HG03378 (cell line): Measurements from ENCODE around the gene RERE.
A peak's percentile ranks its signal among the peaks of the same experiment; 100 is the strongest.

ENCODE experiments used
- ATAC-seq: cut with Tn5 transposase; IDR thresholded peaks from one replicate; pipeline ENCODE4 v1.9.1; 2021; ENCODE audit warnings: mild to moderate bottlenecking, moderate library complexity; ENCODE audit not compliant: unreplicated experiment

Gene RERE

DNA sequence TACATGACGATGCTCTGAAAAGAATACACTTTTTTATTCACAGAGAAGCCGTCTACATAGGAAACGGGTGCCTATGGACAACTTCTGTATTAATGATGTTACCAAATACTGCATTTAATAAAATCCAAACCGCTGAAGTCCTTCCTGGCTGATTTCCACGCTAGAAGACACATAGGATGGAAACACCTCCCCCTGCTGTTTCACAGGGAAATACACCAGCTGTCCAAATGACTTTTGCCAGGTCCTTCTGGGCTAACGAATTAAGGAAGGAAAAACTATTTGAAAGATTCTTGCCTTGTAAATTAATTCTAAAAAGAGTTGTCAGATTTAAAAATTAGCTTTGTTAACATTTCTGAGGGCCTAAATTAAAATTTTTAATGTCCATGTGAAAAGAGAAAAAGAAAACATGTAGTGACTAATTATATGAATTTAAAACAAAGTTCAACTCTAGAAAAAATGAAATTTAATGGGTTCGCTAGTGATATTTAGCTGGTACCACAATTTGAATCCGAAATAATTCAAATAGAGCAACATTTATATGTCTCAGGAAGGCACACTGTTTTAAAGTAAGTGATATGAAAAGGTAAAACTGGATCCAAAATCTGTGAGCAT lies 146.0 kb downstream of the RERE start:
- ATAC-seq = no peak

DNA sequence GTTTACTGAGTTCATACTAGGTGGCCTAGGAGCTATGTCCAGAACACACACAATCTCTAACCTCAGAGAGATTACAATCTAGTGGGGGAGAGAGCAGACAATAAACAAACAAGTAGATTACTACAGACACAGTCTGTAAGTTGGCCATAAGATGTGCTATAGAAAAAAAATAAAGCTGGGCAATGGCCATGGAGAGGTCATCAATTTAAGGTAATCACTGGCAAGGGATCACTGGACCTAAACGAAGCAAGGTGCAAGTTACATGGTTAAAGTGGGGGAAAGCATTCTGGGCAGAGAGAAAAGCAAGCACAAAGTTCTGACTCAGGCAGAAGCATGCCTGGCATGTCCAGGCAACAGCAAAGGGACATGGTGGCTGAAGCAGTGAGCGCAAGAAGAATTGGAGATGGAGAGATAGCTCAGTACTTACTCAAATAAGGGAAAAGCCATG lies 147.0 kb downstream of the RERE start:
- no peak for ATAC-seq

DNA sequence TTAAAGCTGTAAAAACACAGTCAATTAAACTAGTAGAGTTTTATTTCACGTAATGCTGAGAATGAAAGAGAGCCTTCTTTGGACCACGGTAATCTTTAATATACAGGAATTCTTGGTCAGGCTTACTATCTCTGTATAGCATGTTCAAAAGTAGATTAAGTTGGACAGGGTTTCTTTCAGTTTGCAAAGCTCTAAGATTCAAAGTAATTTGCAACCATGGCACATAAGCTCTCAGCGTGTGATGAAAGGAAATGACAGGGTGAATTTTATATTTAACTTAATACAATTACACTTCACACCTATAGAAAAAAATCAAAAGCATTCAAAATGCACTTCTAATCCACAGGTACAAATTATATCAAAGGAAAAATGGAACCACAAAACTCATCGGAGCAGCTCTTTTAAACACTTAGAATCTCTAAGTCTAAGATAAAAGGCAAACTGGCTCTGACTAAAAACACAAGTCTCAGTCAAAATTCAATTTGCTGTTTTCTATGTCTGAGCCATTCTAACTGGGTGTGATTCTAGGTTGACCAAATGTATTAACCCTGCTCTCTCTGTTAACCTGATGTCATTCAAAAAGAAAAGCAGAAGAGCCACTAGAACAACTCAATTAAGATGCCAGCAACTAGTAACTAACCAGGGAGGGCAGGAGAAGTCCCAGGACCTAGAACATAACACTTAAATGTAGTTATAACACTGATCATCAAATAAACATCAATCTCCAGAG lies 147.7 kb downstream of the RERE start:
- no peak for ATAC-seq

DNA sequence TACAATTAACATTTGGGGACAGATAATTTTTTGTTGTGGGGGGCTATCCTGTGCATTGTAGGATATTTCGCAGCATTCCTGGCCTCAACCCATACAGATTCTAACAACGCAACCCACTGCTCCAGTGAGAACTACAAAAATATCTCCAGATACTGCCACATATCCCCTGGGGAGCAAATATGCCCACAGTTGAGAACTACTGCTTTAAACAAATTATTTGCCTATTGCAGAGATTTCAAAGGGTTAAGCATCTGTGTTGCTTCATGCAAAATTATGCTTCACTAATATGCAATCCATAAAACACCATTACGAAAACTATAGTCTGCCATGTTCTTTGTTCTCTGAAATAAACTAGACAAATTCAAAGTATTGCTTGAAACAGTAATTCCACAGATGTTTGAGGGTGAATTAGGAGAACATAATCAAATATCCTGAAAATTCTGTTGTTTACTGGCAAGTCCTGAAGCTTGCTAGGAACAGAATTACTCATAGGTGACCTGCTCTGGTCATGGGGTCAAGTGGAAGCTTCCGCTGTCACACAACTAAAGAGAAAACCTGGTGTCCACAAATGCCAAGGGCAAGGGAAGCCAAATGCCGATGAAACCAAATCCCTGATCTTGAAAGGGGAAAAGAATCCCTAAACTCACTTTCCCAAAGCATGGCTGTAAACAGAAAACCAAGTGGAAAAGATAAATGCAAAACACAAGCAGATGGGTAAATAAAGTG lies 149.4 kb downstream of the RERE start:
- ATAC-seq = no peak

DNA sequence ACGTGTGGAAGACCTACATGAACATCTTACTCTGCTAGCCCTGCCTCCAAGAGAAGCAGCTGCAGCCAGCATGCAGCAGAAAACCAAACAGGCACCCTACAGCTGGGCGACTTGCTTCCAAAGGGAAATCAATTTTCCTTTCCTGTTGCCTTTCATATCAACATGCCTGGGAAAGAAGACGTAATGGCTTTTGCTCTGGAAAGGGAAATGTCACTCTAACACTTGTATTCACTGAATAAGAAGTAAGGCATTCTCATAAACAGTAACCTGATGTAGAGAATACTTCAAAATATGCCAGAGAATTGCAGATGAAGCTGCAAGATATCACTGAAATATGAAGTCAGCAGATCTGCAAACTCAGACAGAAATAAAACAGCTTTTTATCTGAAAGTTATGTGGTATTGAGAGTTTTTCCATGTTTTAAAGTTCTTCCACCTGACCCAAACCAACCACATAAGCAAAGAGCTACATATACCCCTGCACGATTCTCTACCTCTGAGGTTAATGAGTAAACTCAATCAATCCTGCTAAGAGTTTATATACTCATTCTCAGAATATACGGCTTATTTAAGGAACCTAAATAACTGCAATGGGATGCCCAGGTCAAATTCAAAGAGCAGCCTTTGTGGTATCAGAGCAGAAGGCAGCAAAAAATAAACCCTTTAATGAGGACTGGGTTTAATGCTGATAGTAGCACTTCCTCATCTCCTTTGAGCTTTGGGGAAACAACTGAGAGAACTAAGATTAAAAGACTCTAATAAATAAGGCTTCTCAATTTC lies 150.9 kb downstream of the RERE start:
- ATAC-seq = no peak

DNA sequence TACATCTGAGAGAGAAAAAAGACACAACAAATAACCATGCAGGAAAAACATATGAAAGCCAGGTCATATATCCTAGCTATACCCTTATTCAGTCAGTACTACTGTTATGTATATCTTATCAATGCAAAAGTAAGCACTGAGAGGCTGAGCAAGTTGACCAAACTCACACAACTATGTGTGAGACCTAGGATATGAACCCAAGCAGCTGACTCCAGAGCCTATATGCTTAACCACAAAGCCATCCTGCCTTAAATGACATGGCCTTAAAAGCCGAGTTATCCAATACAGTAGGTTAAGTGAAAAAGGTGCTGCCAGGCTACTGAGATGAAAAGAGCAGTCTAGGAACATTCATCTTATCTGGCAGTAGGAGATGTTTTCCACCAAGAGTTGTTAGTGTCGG lies 151.6 kb downstream of the RERE start:
- ATAC-seq = no peak

DNA sequence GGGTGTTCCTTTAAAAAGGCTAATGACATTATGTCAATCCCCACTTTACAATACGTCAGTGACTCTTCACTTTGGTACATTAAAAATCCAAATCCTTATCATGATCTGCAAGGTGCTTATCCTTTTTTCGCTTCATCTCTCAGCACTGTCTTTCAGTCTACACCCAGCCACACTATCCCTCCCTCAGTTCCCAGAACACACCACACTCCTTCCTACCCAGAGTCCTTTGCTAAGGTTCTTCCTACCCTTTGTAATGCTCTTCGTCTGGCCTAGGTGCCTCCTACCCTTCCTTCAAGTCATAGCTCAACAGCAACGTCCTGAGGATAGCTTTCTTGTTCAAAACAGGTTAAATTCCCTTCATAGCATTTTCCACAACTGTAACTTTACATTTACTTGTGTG lies 152.6 kb downstream of the RERE start:
- no peak for ATAC-seq

DNA sequence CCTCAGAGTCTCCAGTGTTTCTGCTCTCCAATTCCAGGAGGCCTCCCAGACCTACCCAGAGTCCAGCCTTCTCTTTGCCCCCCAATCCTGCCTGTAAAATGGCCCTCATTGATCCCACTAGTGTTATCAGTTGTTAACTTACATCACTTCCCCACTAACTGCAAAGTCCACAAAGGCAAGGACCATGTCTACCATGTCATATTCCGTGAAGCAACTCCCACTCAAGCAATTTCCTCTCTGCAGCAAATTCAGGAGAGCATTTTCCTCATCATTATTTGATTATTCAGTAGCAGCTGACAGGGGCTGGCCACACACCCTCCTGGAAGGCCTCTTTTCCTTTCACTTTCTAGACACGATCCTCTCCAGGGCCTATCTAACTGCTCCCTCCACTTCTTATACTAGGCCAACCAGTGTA lies 153.5 kb downstream of the RERE start:
- ATAC-seq = peak; percentile 37

DNA sequence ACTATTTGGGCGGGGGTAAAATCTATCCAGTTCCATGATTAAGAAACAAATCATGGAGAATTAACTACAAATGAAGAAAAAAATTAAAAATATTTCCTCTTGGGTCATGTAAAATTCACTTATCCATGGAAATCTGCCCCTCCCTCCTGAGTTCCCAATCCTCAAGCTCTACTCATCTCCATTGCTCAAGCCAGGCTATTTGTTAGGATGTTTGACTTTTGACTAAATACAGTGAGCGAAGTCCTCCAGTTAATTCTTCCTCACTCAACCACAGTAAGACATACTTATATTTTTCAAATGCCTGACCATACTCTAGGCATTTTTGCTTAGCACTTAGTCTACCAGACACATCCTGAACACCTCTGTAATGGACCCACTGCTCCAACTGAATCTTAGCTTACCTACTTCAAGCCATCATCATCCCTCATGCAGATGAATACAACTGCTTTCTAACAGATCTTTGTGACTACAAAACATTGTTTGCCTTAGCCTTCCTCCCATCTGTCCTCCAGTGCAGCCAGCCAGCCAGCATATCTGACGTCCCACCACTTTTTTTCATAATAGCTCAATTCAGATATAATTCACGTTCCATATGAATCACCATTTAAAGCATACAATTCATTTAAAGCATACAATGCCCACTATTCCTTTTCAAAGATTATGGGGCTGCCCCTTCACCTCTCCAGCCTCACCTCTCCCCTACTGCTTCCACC lies 154.2 kb downstream of the RERE start:
- ATAC-seq = no peak

DNA sequence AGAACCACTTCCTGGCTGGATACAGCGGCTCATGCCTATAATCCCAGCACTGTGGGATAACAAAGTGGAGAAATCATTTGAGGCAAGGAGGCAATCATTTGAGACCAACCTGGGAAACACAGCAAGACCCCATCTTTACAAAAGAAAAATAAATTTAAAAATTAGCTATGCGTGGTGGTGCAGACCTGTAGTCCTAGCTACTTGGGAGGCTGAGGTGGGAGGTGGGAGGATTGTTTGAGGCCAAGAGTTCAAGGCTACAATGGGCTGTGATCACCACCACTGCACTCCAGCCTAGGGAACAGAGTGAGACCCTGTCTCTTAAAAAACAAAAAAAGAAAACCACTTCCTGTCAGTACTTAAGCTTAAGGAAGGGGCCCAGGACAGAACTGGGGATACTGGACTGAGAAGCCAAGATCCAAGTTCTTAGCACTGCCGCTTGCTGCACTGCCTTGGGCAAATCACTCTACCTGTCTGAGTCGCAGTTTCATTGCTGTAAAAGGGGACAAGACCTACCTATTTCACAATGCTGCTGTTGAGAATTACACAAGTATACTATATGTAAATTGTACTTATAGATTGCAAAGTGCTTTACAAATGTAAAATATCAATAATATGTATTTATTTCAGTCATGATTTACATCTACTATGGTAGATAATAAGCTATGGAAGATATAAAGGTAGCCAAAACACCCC lies 154.9 kb downstream of the RERE start:
- no peak for ATAC-seq

DNA sequence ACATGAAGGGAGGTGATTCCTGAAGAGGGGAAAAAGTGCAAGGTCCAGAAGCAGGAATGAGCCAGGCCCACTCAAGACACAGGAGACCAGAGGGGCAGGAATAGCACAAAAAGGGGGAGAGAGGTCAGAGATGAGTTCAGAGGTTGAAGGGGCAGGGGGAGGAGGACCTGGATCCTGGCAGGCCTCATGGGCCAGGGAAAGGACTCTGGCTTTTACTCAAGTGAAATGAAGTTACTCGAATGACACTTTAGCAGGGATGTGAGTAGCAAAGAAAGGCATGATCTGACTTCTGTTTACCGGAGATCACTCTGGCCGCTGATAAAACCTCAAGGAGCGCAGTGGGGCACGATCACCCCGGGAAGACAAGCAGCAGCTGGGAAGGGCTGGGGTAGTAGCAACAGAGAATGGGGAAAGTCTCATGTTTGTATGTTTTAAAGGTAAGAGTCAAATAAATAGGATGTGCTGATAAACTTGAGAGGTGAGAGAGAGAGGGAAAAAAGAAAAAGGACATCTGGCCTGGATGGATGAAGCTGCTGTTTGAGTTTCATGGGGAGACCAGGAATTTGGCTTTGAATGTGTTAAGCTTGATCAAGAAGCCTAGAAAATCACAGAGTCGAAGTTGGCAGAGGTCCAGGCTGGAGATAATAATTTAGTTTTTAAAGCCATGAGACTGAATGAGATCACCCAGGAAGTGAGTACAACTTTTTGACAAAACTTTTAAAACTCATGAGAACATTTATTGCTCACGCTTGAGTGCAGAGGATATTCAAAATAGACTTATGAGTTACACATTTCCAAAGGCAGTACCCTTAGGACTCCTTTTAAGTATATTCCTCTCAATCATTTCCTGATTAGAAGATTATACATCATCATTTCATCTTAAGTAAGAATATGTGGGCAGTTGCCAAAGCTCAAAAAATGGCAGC lies 156.0 kb downstream of the RERE start:
- no peak for ATAC-seq

DNA sequence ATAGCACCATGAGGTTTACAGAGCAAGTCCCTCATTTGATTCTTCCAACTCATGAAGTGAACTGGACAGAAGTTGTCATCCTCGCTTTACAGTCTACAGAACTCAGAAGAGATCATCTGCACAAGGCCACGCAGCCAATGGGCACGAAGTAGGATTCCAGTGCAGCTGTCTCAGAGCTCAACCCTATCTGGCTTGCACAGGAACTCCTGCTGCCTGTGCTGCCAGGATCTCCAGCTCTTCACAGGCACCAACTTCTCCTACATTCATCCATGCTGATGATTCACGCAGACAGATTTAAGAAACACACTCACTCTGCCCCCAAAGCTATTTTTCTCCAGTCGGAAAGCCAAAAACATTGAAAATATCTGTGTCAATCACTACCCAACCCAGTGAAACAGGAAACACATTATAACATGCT lies 157.0 kb downstream of the RERE start:
- ATAC-seq = no peak

DNA sequence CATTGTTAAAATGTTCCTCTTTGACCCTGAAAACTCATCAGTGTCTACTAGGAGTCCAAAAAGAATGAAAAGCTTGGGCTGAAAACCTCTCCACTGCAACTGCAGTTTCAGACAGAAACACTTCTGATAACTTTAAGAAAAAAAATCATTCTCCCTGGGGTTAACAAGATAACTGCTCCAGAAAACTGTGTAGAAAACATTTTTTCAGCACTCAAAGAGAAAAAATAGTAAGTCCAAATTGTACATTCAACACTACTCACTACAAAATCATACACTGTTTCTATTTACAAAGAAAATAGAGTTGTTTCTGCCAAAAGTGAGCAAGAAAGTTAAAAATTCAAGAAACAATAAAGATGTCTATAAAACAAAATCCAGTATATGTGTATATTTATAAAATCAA lies 157.8 kb downstream of the RERE start:
- ATAC-seq = no peak

DNA sequence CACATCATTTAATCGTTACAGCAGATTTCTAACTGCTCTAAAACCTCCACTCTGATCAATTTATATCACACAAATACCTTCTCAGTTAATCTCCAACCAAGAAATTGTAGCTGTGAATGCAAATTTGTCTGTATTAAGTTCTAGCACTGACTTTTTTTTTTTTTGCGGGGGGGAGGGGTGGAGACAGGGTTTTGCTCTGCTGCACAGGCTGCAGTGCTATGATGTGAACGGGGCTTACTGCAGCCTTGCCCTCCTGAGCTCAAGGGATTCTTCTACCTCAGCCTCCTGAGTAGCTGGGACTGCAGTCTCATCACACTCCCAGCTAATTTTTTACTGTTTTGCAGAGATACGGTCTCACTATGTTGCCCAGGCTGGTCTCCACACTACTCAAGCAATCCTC lies 163.6 kb downstream of the RERE start:
- ATAC-seq = no peak

DNA sequence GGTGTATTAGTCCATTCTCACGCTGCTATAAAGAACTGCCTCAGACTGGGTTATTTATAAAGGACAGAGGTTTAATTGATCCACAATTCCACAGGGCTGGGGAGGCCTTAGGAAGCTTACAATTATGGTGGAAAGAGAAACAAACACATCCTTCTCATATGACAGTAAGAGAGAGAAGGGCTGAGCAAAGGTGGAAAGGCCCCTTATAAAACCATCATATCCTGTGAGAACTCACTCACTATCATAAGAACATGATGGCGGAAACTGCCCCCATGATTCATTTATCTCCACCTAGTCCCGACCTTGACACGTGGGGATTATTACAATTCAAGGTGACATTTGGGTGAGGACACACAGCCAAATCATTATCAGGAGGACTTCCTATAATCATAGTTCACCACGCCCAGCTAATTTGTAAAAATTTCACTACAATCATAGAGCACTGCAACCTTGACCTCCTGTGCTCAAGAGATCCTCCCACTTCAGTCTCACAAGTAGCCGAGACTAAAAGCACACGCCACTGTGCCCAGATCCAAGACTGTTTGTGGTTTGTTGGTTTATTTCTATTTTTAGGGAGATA lies 164.9 kb downstream of the RERE start:
- ATAC-seq = no peak

DNA sequence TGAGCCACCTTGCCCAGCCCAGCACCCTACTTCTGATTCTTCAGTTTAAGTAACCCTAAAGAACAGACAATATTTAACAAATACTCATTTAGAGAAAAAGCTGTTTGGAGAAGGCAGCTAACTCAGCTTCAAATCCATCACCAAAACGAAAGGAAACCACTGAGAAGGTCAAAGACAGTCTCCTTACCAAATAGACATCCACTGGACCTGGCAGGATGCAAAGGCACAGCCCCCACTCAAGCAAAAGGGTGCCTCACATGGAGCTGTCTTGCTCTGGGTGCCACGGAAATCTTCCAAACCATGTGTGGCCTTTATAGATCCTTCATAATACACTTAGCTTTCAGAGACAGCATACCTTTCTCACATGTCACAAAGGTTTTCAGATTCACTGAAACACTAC lies 165.5 kb downstream of the RERE start:
- no peak for ATAC-seq

DNA sequence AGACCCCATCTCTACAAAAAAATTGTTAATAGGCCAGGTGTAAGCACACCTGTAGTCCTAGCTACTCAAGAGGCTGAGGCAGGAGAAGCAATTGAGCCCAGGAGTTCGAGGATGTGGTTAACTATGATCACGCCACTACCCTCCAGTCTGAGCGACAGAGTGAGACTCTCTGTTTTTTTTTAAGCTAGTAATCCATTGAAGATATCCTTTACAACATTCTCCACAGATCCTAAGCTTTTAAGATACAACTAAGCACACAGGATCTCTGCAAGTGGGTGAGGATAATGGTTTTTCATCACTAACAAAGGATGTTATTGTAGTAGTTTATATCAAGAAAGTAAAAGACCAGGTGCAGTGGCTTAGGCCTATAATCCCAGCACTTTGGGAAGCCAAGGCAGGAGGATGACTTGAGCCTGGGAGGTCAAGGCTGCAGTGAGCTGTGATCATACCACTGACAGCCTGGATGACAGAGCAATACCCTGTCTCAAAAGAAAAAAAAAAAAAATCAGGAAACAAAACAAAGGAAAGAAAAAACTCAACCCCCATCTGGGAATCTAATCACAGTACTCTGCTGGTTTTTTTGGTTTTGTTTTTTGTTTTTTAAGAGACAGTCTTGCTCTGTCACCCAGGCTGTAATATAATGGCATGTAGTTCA lies 166.1 kb downstream of the RERE start:
- no peak for ATAC-seq

DNA sequence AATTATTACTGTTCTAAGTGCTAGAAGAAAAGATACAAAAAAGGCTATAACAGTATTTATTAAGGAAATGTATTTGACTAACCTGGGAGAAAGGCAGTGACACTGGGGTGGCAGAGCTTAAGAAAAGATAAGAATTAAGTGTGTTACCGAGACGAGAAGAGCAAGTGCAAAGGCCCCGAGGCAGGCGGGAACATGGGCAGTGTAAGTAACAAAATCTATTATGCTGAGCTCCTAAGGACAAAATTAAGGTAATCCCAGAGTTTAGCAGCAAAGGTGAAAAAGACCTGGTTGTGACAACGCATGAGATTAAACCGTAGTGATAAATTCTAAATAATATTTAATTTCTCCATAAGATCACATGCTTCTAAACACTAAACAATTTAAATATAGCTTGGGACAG lies 167.6 kb downstream of the RERE start:
- no peak for ATAC-seq
